SK-N-SH (cell line): ENCODE measurements around the gene LIN37. TPM values are rescaled to one million over a fixed set of nuclear protein-coding genes. Genes with fewer than 3 reads are reported as not detected.

Source experiments
- CTCF ChIA-PET: fragments of 300-600, 350-600 bp; formaldehyde crosslinking; extraction: SDS; loops from one replicate; lab custom pipeline; 2021; lab: Yijun Ruan, JAX
- POLR2A ChIA-PET: fragments of 350-600 bp; sonication (Branson Sonifier 250); formaldehyde crosslinking; extraction: SDS; loops from one replicate; lab custom pipeline; 2020; ENCODE audit warnings: antibody characterized with exemption, inconsistent platforms; lab: Yijun Ruan, JAX
- DNase-seq: peaks from one replicate; pipeline ENCODE4 v3.0.0; 2012
- H2AFZ ChIP-seq: fragments of 200-600 bp; sonication (generic); 2 replicates; pipeline ENCODE4 v1.8.1; 2016; ENCODE audit warnings: antibody characterized with exemption, mild to moderate bottlenecking, low read depth
- H3F3A ChIP-seq: fragments of 200-600 bp; sonication (generic); replicated peaks from 2 replicates; pipeline ENCODE3; 2016; ENCODE audit warnings: antibody characterized with exemption, mild to moderate bottlenecking; ENCODE audit not compliant: insufficient read depth
- H3K27ac ChIP-seq, 2 experiments: fragments of 200-500 bp in 1 of 2; fragments of 200-600 bp in 1 of 2; sonication (Bioruptor generic) in 1 of 2; sonication (generic), shearing (Covaris generic) in 1 of 2; 2 replicates each; pipeline versions ENCODE4 v1.5.1 to v1.6.1; 2014 to 2016; ENCODE audit warnings: low read depth in 2 of 2, inconsistent platforms in 1 of 2, low read length in 1 of 2, mild to moderate bottlenecking in 1 of 2, mixed read lengths in 1 of 2
- H3K27me3 ChIP-seq: fragments of 200-600 bp; sonication (generic), shearing (Covaris generic); 2 replicates; pipeline ENCODE4 v1.6.1; 2016; ENCODE audit warnings: mixed run types; ENCODE audit not compliant: insufficient read depth
- H3K36me3 ChIP-seq, 2 experiments: fragments of 200-500 bp in 1 of 2; fragments of 200-600 bp in 1 of 2; sonication (Bioruptor generic) in 1 of 2; sonication (generic) in 1 of 2; replicated peaks in 1 of 2; 2 replicates each; pipeline versions ENCODE3 to v1.5.1; 2014 to 2016; ENCODE audit warnings: low read length in 1 of 2, mild to moderate bottlenecking in 1 of 2; ENCODE audit not compliant: insufficient read depth in 2 of 2, control insufficient read depth in 1 of 2
- H3K4me1 ChIP-seq, 2 experiments: fragments of 200-500 bp in 1 of 2; fragments of 200-600 bp in 1 of 2; sonication (Bioruptor generic) in 1 of 2; sonication (generic), shearing (Covaris generic) in 1 of 2; 2 replicates each; pipeline versions ENCODE4 v1.5.1 to v1.6.1; 2014 to 2016; ENCODE audit warnings: low read depth in 1 of 2, low read length in 1 of 2, mixed run types in 1 of 2; ENCODE audit not compliant: insufficient read depth in 2 of 2, control insufficient read depth in 1 of 2
- H3K4me2 ChIP-seq: fragments of 200-600 bp; sonication (generic), shearing (Covaris generic); 2 replicates; pipeline ENCODE4 v1.6.1; 2017; ENCODE audit warnings: mixed run types
- H3K4me3 ChIP-seq, 2 experiments: fragments of 200-500 bp in 1 of 2; fragments of 200-600 bp in 1 of 2; sonication (Bioruptor generic) in 1 of 2; sonication (generic), shearing (Covaris generic) in 1 of 2; 2 replicates each; pipeline versions ENCODE4 v1.5.1 to v1.8.1; 2014 to 2016; ENCODE audit warnings: low read depth in 2 of 2, inconsistent platforms in 1 of 2, low read length in 1 of 2, mild to moderate bottlenecking in 1 of 2, mixed read lengths in 1 of 2, moderate library complexity in 1 of 2
- H3K79me2 ChIP-seq: fragments of 200-600 bp; sonication (generic); 2 replicates; pipeline ENCODE4 v1.8.1; 2017; ENCODE audit warnings: mild to moderate bottlenecking; ENCODE audit not compliant: insufficient read depth
- H3K9ac ChIP-seq: fragments of 200-600 bp; sonication (generic); 2 replicates; pipeline ENCODE4 v1.6.1; 2017; ENCODE audit warnings: mixed run types
- H3K9me2 ChIP-seq: fragments of 200-600 bp; sonication (generic); 2 replicates; pipeline ENCODE4 v1.6.1; 2017; ENCODE audit warnings: mixed run types
- H3K9me3 ChIP-seq: fragments of 200-600 bp; sonication (generic); 2 replicates; pipeline ENCODE4 v1.6.1; 2017; ENCODE audit warnings: mixed run types, mild to moderate bottlenecking, moderate library complexity
- H4K20me1 ChIP-seq: fragments of 200-600 bp; sonication (generic); 2 replicates; pipeline ENCODE4 v1.6.1; 2017; ENCODE audit warnings: mild to moderate bottlenecking, mixed run types; ENCODE audit not compliant: insufficient read depth
- EP300 ChIP-seq, 2 experiments: IDR thresholded peaks; 2 replicates each; pipeline versions ENCODE4 v1.4.0 to v1.6.1; 2012; ENCODE audit warnings: borderline replicate concordance in 1 of 2, low read depth in 1 of 2, low read length in 1 of 2
- EZH2phosphoT487 ChIP-seq: fragments of 200-600 bp; sonication (generic); IDR thresholded peaks from 2 replicates; pipeline ENCODE4 v1.6.1; 2017; ENCODE audit warnings: low read depth, mixed run types, mild to moderate bottlenecking, antibody characterized with exemption, moderate library complexity, borderline replicate concordance
- FOSL2 ChIP-seq: IDR thresholded peaks from 2 replicates; pipeline ENCODE4 v1.4.0; 2012; ENCODE audit warnings: low read depth, mild to moderate bottlenecking, moderate library complexity, borderline replicate concordance
- FOXJ3 ChIP-seq: sonication (generic); formaldehyde crosslinking; IDR thresholded peaks from 2 replicates; pipeline ENCODE4 v1.5.1; 2020; ENCODE audit warnings: mild to moderate bottlenecking, missing genetic modification reagents
- GABPA ChIP-seq: IDR thresholded peaks from 2 replicates; pipeline ENCODE4 v1.4.0; 2012; ENCODE audit warnings: low read depth, mild to moderate bottlenecking
- GATA2 ChIP-seq: sonication (generic); formaldehyde crosslinking; IDR thresholded peaks from 2 replicates; pipeline ENCODE4 v1.5.0; 2020; ENCODE audit warnings: mild to moderate bottlenecking, missing genetic modification reagents
- MEF2A ChIP-seq: IDR thresholded peaks from 2 replicates; pipeline ENCODE4 v1.4.0; 2012; ENCODE audit warnings: low read depth, borderline replicate concordance
- MXI1 ChIP-seq: IDR thresholded peaks from 2 replicates; pipeline ENCODE4 v1.6.1; 2012; ENCODE audit warnings: mild to moderate bottlenecking, low read depth, low read length, improper control_type of control experiment
- RAD21 ChIP-seq: IDR thresholded peaks from 2 replicates; pipeline ENCODE4 v1.6.1; 2012; ENCODE audit warnings: mild to moderate bottlenecking, low read length
- RFX5 ChIP-seq: IDR thresholded peaks from 2 replicates; pipeline ENCODE4 v1.6.1; 2012; ENCODE audit warnings: mild to moderate bottlenecking, improper control_type of control experiment, low read length
- TAF1 ChIP-seq: IDR thresholded peaks from 2 replicates; pipeline ENCODE4 v1.6.1; 2012; ENCODE audit warnings: low read depth, mild to moderate bottlenecking, low read length, moderate library complexity, borderline replicate concordance
- TCF12 ChIP-seq: IDR thresholded peaks from 2 replicates; pipeline ENCODE4 v1.4.0; 2012
- TEAD4 ChIP-seq: IDR thresholded peaks from 2 replicates; pipeline ENCODE4 v1.4.0; 2012; ENCODE audit warnings: mild to moderate bottlenecking, borderline replicate concordance; ENCODE audit not compliant: insufficient read depth
- YY1 ChIP-seq: IDR thresholded peaks from 2 replicates; pipeline ENCODE4 v1.4.0; 2012; ENCODE audit warnings: low read depth, mild to moderate bottlenecking
- WGBS: methylation state at CpG from one replicate; pipeline ENCODE4 v1.1.6; 2017; ENCODE audit warnings: low lambda C conversion rate; 5-methylcytosine and 5-hydroxymethylcytosine counted together
- polyA plus RNA-seq, 3 experiments: library from polyadenylated mRNA; depleted of rRNA; stranded (reverse); fragments of >200 nt; gene quantifications; 2 replicates each; pipeline ENCODE4 v1.2.3, GENCODE V29; 2012
- TF ChIP-seq, protein P1 (sequence below): IDR thresholded peaks from 2 replicates; pipeline ENCODE4; 2012
- TF ChIP-seq, protein P2 (sequence below): IDR thresholded peaks from 2 replicates; pipeline ENCODE4 v1.6.1; 2012; ENCODE audit warnings: mild to moderate bottlenecking, low read depth, low read length, moderate library complexity
- TF ChIP-seq, protein P3 (sequence below): fragments of 200-600 bp; sonication (generic); IDR thresholded peaks from 2 replicates; pipeline ENCODE4 v1.6.1; 2017; ENCODE audit warnings: antibody characterized with exemption, mild to moderate bottlenecking, moderate library complexity
- TF ChIP-seq, protein P4 (sequence below): IDR thresholded peaks from 2 replicates; pipeline ENCODE4 v1.4.0; 2012; ENCODE audit warnings: low read depth
- TF ChIP-seq, protein P5 (sequence below): IDR thresholded peaks from 2 replicates; pipeline ENCODE4 v1.4.0; 2012; ENCODE audit warnings: low read depth, borderline replicate concordance

Gene LIN37
- polyA plus RNA-seq, 1 of the 3 experiments (the other 2 are of a cell fraction) = 21.1 TPM

DNA sequence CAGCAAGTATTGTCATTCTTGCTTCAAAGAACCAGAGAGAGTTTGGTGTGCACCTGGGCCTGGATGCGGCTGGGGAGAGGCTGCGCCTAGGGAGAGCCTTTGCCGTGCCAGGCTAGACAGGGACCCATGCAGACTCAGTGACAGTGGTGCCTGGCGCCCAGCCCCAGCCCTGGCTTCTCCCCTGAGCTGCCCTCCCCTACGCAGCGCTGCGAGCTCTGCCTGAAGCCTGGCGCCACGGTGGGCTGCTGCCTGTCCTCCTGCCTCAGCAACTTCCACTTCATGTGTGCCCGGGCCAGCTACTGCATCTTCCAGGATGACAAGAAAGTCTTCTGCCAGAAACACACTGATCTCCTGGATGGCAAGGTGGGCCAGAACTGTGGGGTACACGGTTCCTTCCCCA is 18.6 kb upstream of the LIN37 start:
- peaks cover 14 to 87% of the 10 kb centered on the region in 2 experiments for H3K36me3 ChIP-seq
- TF ChIP-seq, protein P1, sequence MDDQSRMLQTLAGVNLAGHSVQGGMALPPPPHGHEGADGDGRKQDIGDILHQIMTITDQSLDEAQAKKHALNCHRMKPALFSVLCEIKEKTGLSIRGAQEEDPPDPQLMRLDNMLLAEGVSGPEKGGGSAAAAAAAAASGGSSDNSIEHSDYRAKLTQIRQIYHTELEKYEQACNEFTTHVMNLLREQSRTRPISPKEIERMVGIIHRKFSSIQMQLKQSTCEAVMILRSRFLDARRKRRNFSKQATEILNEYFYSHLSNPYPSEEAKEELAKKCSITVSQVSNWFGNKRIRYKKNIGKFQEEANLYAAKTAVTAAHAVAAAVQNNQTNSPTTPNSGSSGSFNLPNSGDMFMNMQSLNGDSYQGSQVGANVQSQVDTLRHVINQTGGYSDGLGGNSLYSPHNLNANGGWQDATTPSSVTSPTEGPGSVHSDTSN = no peak
- TF ChIP-seq, protein P2, sequence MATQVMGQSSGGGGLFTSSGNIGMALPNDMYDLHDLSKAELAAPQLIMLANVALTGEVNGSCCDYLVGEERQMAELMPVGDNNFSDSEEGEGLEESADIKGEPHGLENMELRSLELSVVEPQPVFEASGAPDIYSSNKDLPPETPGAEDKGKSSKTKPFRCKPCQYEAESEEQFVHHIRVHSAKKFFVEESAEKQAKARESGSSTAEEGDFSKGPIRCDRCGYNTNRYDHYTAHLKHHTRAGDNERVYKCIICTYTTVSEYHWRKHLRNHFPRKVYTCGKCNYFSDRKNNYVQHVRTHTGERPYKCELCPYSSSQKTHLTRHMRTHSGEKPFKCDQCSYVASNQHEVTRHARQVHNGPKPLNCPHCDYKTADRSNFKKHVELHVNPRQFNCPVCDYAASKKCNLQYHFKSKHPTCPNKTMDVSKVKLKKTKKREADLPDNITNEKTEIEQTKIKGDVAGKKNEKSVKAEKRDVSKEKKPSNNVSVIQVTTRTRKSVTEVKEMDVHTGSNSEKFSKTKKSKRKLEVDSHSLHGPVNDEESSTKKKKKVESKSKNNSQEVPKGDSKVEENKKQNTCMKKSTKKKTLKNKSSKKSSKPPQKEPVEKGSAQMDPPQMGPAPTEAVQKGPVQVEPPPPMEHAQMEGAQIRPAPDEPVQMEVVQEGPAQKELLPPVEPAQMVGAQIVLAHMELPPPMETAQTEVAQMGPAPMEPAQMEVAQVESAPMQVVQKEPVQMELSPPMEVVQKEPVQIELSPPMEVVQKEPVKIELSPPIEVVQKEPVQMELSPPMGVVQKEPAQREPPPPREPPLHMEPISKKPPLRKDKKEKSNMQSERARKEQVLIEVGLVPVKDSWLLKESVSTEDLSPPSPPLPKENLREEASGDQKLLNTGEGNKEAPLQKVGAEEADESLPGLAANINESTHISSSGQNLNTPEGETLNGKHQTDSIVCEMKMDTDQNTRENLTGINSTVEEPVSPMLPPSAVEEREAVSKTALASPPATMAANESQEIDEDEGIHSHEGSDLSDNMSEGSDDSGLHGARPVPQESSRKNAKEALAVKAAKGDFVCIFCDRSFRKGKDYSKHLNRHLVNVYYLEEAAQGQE = no peak
- TF ChIP-seq TCF12 (no peak), GABPA (no peak), GATA2 (CRISPR knock-in tag) (no peak), MXI1 (no peak), TEAD4 (no peak), YY1 (no peak), EP300 (IDR thresholded peaks at IDR 0.05; ENCODE audit: borderline replicate concordance in 1 of 2, low read depth in 1 of 2, low read length in 1 of 2) (no peak), EZH2phosphoT487 (no peak), FOXJ3 (CRISPR knock-in tag) (no peak), TAF1 (no peak), FOSL2 (no peak), MEF2A (no peak), RFX5 (no peak), RAD21 (no peak)
- TF ChIP-seq, protein P3, sequence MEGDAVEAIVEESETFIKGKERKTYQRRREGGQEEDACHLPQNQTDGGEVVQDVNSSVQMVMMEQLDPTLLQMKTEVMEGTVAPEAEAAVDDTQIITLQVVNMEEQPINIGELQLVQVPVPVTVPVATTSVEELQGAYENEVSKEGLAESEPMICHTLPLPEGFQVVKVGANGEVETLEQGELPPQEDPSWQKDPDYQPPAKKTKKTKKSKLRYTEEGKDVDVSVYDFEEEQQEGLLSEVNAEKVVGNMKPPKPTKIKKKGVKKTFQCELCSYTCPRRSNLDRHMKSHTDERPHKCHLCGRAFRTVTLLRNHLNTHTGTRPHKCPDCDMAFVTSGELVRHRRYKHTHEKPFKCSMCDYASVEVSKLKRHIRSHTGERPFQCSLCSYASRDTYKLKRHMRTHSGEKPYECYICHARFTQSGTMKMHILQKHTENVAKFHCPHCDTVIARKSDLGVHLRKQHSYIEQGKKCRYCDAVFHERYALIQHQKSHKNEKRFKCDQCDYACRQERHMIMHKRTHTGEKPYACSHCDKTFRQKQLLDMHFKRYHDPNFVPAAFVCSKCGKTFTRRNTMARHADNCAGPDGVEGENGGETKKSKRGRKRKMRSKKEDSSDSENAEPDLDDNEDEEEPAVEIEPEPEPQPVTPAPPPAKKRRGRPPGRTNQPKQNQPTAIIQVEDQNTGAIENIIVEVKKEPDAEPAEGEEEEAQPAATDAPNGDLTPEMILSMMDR = no peak
- TF ChIP-seq, protein P4, sequence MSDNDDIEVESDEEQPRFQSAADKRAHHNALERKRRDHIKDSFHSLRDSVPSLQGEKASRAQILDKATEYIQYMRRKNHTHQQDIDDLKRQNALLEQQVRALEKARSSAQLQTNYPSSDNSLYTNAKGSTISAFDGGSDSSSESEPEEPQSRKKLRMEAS = no peak
- TF ChIP-seq, protein P5, sequence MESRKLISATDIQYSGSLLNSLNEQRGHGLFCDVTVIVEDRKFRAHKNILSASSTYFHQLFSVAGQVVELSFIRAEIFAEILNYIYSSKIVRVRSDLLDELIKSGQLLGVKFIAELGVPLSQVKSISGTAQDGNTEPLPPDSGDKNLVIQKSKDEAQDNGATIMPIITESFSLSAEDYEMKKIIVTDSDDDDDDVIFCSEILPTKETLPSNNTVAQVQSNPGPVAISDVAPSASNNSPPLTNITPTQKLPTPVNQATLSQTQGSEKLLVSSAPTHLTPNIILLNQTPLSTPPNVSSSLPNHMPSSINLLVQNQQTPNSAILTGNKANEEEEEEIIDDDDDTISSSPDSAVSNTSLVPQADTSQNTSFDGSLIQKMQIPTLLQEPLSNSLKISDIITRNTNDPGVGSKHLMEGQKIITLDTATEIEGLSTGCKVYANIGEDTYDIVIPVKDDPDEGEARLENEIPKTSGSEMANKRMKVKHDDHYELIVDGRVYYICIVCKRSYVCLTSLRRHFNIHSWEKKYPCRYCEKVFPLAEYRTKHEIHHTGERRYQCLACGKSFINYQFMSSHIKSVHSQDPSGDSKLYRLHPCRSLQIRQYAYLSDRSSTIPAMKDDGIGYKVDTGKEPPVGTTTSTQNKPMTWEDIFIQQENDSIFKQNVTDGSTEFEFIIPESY = no peak
- TF ChIP-seq, all 33 proteins: peak for 0
- H3K4me1 ChIP-seq = no peaks in the 10 kb centered on the region

More for the DNA sequence above, 18.6 kb upstream of the LIN37 start:
- ChIA-PET CTCF (no interaction called here), POLR2A (interaction anchor here (1.6 kb wide), 1 partner anchor 11 kb away, joined by 7 read pairs; no protein-coding TSS in a partner anchor)
- Histone ChIP-seq H3K27ac (no peak overlapping the region), H3K4me2 (no peak overlapping the region), H3K9me2 (no peaks in the 10 kb centered on the region), H2AFZ (no peak overlapping the region), H3K9me3 (no peaks in the 10 kb centered on the region), H3K79me2 (no peaks in the 10 kb centered on the region), H3K9ac (no peak overlapping the region), H3K27me3 (no peaks in the 10 kb centered on the region), H3F3A (no peaks in the 10 kb centered on the region), H4K20me1 (no peaks in the 10 kb centered on the region), H3K4me3 (no peak overlapping the region)
- WGBS = 94% methylated on average over 5 of the region's 11 CpGs
- no peak for DNase-seq
